K562 treated with DMSO at 1 percent for 12 hours (cell line): Measurements from ENCODE around the gene RBM42. TPM values are rescaled to one million over a fixed set of nuclear protein-coding genes. Genes with fewer than 3 reads are reported as not detected.

Experiments used
- total RNA-seq: library from RNA; unstranded; fragments of 300-600 nt; gene quantifications from 2 replicates; pipeline ENCODE4 v1.2.3, GENCODE V29; 2022; ENCODE audit not compliant: insufficient read depth

RBM42 gene
- 182 and 236 TPM in 2 replicates for total RNA-seq

DNA sequence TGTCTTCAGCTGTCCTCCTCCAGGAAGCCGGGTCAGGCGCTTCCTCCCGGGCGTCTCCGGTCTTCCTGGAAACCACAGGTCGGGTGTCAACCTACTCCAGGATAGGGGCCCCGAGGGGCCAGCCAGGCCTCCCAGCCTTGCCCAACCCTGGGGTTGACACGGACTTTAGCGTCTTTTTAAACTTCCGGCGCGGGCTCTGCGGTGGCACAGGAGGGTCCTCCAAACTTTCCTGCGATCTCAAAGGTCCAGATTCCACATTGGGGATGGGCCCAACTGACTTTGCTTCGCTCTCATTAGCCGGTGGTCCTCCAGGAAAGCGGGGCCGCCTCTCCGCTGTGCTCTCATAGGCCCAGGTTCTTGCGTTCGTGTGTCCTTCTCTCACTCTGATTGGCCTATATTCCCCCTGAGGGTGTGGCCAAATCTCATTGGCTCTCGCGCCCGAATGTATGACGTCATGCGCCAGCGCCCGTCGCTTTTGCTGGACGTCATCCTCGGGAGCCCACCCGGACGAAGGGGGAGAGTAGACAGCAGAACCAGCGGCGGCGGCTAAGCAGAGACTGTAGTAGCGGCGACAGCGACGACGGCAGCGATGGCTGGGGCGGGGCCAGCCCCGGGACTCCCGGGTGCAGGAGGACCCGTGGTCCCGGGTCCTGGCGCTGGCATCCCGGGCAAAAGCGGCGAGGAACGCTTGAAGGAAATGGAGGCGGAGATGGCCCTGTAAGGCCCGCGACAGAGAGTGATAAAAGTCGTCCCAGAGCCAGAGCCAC is at the start of gene RBM42:
RBM42 (plus strand) TSS at position 472 of the 767 bp plus-strand sequence; CDS start at position 590, 118 bp downstream.

GRCh38 chr19:35585848-35586247 is 43.0 kb upstream of the RBM42 start, which contains the start of gene PMIS2:
PMIS2 (plus strand) TSS chr19:35586173; CDS start chr19:35586260, 87 bp downstream.

DNA sequence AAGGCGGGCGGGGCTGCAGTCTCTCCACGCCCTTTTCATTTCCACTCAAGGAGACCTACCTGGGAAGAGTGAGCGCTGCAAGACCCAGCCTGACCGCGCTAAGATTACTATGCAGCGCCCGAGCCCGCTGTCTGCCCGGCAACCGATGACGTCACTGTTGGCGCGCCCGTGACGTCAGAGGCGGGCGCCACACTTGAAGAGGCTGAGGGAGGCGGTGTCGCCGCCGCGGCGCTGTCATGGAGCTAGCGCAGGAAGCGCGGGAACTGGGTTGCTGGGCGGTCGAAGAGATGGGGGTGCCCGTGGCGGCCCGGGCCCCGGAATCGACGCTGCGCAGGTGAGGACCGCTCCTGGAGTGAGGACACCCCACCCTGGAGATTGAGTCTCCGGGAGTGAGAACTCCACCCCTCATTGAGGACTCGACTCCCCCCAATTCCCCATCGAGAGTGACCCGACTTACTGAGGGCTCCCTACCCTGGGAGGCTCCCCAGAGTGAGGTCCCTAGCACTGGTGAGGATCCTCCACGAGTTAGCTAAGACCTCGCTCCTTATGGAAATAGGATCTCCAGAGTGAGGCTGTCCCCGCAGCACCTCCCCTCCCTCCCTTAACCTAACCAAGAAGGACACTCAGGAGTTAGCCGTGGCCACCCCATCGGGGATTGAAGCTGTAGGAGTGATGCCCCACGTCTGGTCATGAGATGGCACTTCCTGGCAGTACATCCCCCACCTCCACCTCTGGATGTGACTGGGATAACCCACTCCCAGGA is 16.1 kb upstream of the RBM42 start, which contains the start of gene HAUS5:
HAUS5 (plus strand) TSS at position 177 of the 763 bp plus-strand sequence; CDS start at position 237, 60 bp downstream.

GRCh38 chr19:35641515-35642151 is 12.8 kb downstream of the RBM42 start, which contains the start of gene ETV2:
ETV2 (plus strand) TSS chr19:35641745; CDS start chr19:35642461, 716 bp downstream.

DNA sequence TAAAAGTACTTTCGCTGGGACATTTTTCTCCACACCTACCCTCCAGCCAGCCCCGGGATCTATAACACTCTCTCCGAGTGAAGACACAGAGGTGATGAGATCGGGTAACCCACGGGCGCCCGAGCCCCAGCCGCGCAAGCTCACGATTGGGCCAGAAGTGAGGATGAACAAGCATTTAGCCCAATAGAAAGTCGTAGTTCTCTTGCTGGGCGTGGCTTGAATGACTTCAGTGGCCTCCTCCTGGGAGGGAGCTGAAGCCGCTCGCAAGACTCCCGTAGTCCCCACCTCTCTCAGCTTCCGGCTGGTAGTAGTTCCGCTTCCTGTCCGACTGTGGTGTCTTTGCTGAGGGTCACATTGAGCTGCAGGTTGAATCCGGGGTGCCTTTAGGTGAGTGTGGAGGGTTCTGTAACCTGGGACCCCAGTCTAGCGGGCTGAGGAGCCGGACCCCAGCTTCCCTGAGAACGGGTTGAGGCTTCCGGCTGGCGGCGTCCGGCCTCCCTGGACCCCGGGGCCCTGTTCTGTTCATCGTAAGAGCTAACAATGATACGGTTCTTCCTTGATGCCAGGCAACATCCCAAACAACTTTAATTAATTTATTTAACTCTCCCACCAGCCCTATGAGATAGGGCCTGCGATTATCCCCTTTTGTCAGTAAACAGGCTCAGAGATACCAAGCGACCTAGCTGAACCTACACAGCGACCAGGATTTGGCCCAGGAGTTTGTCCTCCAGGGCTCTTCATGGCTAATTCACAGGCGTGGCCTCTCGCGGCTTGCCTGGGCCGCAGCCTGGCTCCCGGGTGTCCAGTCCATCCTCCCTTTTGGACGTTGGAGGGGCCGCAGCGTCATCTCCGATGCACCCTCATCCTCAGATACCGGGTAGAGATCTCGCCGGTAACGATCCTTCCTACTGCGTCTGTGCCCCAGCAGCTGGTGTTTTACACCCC is 19.5 kb downstream of the RBM42 start, which contains the start of gene COX6B1:
COX6B1 (plus strand) TSS at position 307 of the 945 bp plus-strand sequence. CDS start 2,921 bp downstream, outside the sequence.

DNA sequence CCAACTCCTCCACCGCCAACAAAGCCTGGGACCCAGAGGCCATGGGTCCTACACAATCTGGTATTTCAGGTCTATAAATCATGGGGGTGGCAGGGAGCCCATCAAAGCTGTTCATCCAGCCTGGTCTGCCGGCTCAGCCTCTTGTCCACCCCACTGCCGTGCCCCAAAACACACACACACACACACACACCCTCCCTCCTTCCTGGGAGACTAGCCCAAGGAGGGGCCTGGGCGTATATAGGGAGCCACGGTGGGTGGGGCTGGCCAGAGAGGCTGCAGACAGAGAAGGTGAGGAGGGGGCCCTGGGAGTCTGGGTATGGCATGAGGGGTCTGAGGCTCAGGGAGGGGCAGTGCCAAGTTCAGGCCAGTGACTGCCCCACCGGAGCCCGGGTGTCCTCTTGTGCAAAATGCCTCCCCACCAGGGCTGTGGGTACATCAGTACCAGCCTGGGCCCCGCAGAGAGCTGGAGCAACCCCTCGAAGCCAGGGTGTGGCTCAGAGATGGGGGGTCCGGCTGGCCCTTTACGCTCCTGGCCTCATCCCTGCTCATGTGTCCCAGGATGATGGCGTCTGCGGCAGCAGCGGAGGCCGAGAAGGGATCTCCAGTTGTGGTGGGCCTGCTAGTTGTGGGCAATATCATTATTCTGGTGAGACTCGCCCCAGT is 37.5 kb downstream of the RBM42 start, which contains the start of gene UPK1A:
UPK1A (plus strand) TSS at position 267 of the 663 bp plus-strand sequence; CDS start at position 563, 296 bp downstream.

Other genes starting within 250 kb of the RBM42 start
- not detected in 2 replicates for gene FFAR2, start 180.8 kb upstream of the RBM42 start, total RNA-seq
- not detected in 2 replicates for gene KRTDAP, start 138.6 kb upstream of the RBM42 start, total RNA-seq
- gene DMKN, start 115.4 kb upstream of the RBM42 start, total RNA-seq: not detected in 2 replicates
- not detected in 2 replicates for gene SBSN, start 100.7 kb upstream of the RBM42 start, total RNA-seq
- not detected in 2 replicates for gene GAPDHS, start 95.6 kb upstream of the RBM42 start, total RNA-seq
- 104 and 142 TPM in 2 replicates for gene TMEM147, start 83.4 kb upstream of the RBM42 start, total RNA-seq
- gene ATP4A, start 65.4 kb upstream of the RBM42 start, total RNA-seq: not detected in 2 replicates
- gene PMIS2, start 42.9 kb upstream of the RBM42 start, total RNA-seq: not detected in 2 replicates
- 18.2 and 37.8 TPM in 2 replicates for gene HAUS5, start 16.3 kb upstream of the RBM42 start, total RNA-seq
- gene ETV2, start 12.7 kb downstream of the RBM42 start, total RNA-seq: 1.7 and 2.1 TPM in 2 replicates
- 995 and 1,433 TPM in 2 replicates for gene COX6B1, start 19.3 kb downstream of the RBM42 start, total RNA-seq
- not detected in 2 replicates for gene UPK1A, start 37.5 kb downstream of the RBM42 start, total RNA-seq
- not detected in 2 replicates for gene ZBTB32, start 75.5 kb downstream of the RBM42 start, total RNA-seq
- 20.4 and 28.5 TPM in 2 replicates for gene KMT2B, start 89.0 kb downstream of the RBM42 start, total RNA-seq
- gene IGFLR1, start 113.4 kb downstream of the RBM42 start, total RNA-seq: 10.9 and 19.2 TPM in 2 replicates
- 4.5 and 8.7 TPM in 2 replicates for gene U2AF1L4, start 116.4 kb downstream of the RBM42 start, total RNA-seq
- gene PSENEN, start 116.6 kb downstream of the RBM42 start, total RNA-seq: 21.0 and 49.5 TPM in 2 replicates
- 24.0 and 25.9 TPM in 2 replicates for gene LIN37, start 119.5 kb downstream of the RBM42 start, total RNA-seq
- gene HSPB6, start 128.0 kb downstream of the RBM42 start, total RNA-seq: not detected in 2 replicates
- gene PROSER3, start 129.1 kb downstream of the RBM42 start, total RNA-seq: 5.4 and 18.6 TPM in 2 replicates
- 4.2 and 5.9 TPM in 2 replicates for gene ARHGAP33, start 146.5 kb downstream of the RBM42 start, total RNA-seq
- gene PRODH2, start 183.8 kb downstream of the RBM42 start, total RNA-seq: not detected in 2 replicates
- gene NPHS1, start 223.5 kb downstream of the RBM42 start, total RNA-seq: 1.3 and 1.9 TPM in 2 replicates
- gene KIRREL2, start 227.9 kb downstream of the RBM42 start, total RNA-seq: 0.20 TPM in 1 of 2 replicates, not detected in the other
- 7.4 and 15.0 TPM in 2 replicates for gene APLP1, start 239.5 kb downstream of the RBM42 start, total RNA-seq